C1 segment of cervical spinal cord (tissue), 14 donors: ENCODE data around the gene LRRD1.
"Not testable (repeated sequence)": the region's sequence is repeated elsewhere in the genome, so short reads cannot be mapped to it uniquely, and the experiment has no call there.

ENCODE experiments used
- DNase-seq, 14 donors: peaks; one replicate each; lab custom pipeline; 2025; lab: John Stamatoyannopoulos, UW

Gene LRRD1

DNA sequence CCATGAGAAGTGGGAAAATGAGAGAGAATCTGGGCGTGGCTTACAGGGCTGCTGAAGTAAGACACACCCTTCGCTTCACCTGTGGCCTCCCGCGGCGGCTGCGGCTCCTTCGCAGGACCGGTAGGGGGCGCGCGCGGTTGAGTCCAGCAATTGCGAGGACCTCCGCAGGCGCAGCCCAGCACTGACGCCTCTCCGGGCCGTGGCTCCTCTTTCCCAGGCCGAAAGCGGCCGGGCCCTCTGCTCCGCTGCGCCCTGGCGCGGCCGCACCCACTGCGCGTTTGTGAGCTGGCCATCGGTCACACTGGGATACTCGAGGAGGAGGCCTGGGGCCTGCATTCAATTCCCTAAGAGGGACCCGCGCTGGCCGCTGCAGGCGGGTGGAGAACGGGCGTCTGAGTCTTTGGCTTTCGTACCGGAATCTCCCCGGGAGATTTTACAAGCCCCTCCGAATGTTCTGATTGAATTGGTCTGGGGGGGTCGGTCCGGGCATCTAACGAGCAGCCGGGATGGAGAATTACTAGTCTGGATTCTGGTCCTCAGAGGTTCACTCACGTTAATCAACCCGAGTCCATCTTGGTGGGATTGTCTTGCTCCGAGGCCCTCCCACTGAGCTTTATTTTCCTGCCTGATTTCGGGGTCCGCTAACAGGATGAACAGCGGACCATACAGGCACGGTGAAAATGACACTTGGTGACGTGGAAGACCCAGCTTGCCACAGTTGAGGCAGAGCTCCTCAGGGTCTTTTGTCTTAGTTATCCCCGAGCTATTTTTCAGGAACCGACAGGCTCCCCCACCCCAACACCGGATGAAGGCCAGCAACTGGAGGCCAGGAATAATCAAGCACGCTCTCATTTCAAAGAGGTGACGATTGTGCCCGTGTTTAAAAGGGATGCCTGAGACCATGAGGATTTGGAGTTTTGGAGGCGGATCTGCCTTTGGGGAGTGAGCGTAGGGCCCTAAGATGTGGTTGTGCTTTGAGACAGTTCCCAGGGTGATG, at the start of gene LRRD1:
TSS of gene LRRD1 (minus strand) at position 215 of the 997 bp plus-strand sequence. CDS start 13,940 bp downstream, outside the sequence.
- DNase-seq: peak; percentile 17 to 86 (median 78)

DNA sequence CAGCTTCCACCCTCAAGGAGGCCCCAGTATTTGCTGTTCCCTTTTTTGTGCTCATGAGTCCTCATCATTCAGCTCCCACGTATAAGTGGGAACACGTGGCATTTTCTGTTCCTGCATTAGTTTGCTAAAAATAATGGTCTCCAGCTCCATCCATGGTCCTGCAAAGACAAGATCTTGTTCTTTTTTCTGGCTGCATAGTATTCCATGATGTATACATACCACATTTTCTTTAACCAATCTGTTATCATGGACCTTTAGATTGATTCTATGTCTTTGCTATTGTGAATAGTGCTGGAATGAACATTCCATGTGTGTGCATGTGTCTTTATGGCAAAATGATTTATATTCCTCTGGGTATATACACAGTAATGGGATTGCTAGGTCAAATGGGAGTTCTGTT, 49.8 kb upstream of the LRRD1 start:
- no peak for DNase-seq

DNA sequence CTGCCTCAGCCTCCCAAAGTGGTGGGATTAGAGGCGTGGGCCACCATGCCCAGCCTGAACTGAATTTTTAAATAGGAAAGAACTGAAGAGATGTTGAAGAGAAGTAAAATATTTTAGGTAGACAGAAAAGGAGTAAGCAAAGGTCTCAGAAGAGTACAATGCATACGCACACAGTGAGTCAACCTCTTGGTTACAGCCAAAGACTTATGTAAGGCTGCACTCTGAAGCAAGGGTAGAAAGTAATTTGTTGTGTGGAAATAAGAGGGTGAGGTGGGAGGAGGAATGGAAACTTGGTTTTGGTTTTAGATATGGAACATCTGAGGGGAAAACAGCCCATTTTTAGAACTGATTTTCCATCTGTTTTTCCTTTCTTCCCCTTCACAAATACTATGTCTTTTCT, 49.2 kb upstream of the LRRD1 start:
- DNase-seq: no peak

DNA sequence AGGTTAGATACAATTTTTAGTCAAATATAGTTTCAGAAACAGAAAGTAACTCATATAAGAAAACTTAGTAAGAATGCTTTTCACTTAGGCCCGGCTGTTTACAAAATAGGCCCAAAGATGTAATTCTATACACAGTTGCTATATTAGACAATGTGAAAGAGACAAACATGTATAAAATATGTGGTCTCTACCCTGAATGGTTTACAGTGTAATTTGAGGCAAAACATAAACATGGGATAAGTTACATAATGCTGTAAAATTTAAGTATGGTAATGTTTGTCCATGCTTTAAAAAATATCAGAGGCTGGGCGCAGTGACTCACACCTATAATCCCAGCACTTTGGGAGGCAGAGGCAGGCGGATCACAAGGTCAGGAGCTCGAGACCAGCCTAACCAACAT, 48.0 kb upstream of the LRRD1 start:
- no peak for DNase-seq

DNA sequence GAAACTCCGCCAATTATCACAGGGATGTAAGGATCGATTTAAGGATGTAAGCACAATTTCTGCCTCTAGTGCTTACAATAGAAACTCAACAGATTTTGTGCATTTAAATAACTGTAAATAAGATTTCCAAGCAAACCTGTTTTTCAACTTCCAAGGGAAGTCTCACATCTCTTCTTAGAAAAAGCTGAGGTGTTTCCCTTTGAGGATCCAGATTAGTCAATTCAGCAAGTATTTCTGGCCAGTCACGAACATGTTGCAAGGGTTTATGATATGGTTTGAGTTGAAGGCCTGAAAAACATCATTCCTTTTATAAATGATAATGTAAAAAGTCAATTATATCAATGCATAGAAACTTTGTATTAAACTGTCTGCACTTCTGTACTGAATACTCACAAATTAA, 42.8 kb upstream of the LRRD1 start:
- no peak for DNase-seq

DNA sequence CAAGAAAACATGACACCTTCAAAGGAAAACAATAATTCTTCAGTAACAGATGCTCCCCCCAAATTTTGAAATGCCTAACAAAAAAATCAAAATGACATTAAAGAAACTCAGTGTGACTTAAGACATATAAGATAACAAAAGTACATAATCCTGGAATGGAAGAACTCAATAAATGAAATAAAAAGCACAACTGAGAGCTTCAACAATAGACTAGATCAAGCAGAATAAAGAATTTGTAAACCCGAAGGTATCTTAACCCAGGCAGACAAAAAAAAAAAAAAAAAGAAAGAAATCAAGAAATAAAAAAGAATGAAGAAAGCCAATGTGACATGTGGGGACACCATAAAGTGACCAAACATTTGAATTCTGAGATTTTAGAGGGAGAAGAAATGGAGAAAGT, 27.7 kb upstream of the LRRD1 start:
- no peak for DNase-seq

DNA sequence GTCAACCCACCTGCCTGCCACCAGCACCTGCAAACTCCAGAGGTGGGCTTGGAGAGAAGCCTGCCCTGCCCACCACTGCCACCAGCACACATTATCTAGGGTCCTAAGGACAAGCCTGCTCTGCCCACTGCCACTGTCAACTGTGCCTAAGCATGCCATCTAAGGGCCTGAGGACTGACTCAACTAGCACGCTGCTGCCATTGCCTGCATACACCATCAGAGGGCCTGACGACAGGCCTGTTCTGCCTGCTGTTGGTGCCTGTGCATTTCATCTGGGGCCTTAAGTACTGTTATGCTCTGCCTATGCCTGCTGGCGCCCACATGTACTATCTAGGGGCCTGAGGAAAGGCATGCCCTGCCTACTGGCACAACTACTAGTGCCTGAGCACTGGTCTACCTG, 27.0 kb upstream of the LRRD1 start:
- DNase-seq: no peak

DNA sequence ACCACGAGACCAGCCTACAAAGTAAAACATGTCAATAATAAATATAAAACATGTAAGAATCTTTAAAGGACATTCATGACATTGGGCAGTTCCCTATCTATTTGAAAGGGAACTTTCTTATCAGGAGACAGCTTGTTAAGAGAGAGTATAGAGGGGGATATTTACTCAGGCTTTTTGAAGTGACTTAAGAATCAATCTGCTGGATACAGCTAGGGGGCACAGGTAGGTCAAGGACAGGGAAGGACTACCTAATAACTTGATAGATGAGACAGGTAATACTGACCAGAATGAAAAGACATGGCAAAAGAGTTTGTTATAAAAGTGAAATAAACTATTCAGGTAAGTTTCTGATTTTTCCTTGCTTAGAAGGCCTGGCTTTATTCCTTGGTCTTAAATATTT, 21.8 kb upstream of the LRRD1 start:
- no peak for DNase-seq

DNA sequence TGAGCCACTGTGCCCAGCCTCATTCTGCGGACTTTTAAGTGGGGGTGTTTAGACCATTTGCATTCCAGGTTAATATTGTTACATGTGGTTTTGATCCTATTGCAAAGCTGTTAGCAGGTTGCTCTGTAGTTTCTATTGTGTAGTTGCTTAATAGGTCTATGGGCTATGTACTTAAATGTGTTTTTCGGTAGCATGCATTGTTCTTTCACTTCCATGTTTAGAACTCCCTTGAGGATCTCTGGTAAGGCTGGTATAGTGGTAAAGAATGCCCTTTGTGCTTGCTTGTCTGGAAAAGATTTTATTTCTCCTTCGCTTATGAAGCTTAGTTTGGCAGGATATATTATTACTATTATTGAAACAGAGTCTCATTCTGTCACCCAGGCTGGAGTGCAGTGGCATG, 13.4 kb upstream of the LRRD1 start:
- DNase-seq: no peak

DNA sequence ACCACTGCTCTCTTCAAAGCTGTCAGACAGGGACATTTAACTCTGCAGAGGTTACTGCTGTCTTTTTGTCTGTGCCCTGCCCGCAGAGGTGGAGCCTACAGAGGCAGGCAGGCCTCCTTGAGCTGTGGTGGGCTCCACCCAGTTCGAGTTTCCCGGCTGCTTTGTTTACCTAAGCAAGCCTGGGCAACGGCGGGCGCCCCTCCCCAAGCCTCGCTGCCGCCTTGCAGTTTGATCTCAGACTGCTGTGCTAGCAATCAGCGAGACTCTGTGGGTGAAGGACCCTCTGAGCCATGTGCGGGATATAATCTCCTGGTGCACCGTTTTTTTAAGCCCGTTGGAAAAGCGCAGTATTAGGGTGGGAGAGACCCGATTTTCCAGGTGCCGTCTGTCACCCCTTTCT, 10.3 kb upstream of the LRRD1 start:
- not testable (repeated sequence) for DNase-seq

DNA sequence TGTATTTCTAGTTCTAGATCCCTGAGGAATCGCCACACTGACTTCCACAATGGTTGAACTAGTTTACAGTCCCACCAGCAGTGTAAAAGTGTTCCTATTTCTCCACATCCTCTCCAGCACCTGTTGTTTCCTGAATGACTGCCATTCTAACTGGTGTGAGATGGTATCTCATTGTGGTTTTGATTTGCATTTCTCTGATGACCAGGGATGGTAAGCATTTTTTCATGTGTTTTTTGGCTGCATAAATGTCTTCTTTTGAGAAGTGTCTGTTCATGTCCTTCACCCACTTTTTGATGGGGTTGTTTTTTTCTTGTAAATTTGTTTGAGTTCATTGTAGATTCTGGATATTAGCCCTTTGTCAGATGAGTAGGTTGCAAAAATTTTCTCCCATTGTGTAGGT, 5.4 kb upstream of the LRRD1 start:
- not testable (repeated sequence) for DNase-seq

DNA sequence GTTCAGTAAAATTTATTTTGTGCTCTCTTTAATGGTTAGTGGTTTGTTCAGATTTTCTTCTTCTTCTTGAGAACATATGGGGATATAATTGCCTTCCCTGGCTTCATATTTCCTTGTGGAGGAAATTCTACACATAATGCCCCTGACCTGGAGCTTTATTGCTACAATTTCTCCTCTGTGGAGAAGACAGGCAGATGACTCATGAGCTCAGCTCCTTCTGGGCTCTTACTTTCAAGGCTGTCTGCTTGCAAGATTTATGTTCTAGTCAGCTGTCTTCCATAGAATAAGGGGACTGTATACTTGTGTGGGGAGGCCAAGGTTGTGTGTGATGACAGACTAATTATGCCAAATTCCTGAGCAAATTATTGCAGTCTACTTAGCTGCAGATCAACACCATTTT, 1.6 kb downstream of the LRRD1 start:
- no peak for DNase-seq

DNA sequence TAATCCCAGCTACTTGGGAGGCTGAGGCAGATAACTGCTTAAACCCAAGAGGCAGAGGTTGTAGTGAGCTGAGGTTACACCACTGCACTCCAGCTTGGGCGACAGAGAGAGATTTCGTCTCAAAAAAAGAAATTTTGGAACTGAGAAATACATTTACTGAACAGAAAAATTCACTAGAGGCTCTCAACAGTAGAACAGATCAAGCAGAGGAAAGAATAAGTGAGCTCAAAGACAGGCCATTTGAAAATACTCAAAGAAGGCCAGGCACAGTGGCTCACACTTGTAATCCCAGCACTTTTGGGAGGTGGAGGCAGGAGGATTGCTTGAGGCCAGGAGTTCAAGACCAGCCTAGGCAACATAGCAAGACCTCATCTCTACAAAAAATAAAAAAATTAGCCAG, 9.4 kb downstream of the LRRD1 start:
- not testable (repeated sequence) for DNase-seq

DNA sequence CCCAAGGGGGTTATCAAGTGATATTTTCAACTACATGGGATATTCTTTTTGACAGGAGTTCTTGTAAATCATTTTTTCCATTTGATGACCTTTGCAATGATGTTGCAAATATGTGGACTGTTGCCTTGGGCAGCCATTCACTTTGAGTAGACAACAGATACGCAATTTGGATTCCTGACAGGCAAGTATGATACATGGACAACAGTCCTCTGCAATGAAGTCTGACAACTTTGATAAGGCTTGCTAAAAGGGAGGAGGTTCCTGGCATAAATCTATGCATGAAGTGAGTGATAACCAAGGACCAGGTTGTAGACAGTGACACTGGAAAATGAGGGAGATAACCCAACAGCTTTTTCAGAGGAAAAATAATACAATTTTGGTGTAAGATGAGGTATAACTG, 17.7 kb downstream of the LRRD1 start:
- no peak for DNase-seq

DNA sequence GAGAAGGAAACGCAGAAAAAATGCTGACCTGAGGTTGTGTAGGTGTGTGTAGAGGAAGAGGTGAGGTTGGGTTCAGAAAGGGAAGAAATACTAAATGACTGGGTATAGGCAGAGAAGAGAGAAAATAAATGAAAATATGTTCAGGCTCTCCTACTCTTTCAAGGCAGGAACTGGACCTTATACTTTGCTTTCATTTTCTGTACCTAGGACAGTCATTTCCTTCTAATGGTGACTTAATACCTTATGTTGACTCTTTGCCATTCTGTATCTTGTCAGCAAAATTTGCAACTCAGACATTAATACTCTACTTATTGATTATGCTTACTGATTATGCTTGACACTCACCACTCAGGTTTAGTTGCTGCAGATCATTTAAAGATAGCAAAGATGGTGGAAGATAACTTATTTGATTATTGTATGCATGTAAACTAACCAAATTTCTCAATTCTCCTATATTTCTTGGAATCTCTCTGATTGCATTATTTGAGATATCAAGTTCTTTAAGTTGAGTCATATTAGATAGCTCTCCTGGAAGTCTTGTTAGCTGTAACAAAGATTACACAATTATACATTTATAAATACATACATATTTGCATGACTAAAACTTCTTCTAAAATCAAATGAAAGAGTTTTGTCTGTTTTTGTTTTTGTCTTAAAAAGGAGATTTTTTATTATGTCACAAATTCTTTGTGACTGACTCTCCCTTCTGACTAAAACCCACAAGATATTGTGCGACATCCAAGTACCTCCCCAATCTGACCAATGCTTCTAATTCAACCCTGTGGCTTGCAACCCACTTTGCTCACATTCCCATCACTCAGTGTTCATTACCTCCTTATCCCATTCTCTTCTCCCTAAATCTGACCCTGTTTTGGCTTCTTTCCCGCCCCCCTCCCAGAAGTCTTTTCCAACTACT, 20.0 kb downstream of the LRRD1 start:
- no peak for DNase-seq

DNA sequence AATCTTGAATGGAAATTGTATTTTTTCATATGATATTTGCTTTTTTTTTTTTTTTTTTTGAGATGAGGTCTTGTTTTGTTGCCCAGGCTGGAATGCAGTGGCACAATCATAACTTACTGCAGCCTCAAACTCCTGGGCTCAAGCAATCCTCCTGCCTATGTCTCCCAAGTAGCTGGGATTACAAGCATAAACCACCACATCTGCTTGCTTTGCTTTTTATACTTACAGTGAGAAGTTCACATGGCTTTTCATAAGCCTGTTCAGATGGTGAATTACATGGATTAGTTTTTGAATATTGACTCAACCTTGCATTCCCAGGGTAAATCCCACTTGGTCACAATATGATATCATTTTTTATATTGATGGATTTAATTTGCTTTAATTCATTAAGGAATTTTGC, 22.0 kb downstream of the LRRD1 start:
- DNase-seq: no peak

DNA sequence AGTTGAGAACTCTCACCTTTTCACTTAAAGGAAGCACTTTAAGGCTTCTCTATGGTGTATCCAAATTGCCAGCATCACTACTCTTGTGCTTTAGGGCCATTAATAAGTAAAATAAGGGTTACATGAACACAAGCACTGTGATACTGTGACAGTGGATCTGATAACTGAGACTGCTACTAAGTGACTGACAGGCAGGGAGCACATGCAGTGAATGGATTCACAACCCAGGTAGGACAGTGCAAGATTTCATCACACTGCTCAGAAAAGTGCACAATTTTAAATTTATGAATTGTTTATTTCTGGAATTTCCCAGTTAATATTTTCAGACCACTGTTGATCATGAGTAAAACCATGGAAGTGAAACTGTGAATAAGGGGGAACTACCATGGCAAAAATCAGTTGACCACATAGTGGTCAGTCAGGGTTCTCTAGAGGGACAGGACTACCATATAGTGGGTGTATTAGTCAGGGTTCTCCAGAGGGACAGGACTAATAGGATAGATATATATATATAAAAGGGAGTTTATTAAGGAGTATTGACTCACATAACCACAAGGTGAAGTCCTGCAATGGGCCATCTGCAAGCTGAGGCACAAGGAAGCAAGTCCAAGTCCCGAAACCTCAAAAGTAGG, 23.7 kb downstream of the LRRD1 start:
- DNase-seq: no peak

DNA sequence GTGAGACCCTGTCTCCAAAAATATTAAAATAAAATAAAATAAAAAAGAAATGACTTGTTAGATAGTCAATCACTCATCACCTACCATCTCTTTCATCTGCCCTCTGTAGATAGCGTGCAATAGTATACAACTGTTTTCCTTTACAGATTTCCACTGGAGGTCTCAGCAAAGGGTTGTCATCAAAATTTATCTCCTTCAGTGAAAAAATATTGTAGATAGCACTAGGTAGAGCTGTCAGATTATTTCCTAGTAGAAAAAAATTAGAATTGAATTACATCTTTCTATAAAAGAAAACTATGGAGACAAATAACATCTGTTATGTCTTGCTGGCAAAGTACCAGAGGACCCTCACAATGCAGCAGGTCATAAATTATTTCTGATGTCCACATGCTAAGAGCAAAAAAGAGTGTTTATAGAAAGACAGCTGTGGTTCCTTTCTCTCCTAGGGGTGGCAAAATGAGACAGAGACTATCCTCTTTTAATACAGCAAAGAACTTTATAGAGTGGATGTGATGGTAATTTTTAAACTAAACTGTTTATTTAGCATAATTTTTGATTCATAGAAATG, 28.4 kb downstream of the LRRD1 start:
- no peak for DNase-seq

DNA sequence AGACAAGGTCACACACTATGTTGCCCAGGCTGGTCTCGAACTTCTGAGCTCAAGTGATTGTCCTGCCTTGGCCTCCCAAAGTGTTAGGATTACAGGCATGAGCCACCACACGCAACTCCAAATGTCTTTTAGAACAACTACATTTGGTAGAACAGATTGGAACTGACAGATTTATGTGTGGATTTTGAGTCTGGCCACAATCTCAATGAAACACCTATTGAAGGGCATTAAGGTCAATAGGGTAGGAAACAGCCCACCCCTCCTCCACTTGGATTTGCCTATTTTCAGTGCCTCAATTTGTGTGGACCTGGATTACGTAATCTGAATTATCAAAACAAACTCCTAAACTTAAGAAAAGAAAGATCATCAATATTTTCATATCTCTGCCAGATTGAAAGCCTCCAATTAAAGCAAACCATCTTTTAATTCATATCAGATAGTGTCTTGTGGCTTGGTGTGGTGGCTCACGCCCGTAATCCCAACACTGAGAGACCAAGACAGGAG, 29.2 kb downstream of the LRRD1 start:
- DNase-seq: no peak

DNA sequence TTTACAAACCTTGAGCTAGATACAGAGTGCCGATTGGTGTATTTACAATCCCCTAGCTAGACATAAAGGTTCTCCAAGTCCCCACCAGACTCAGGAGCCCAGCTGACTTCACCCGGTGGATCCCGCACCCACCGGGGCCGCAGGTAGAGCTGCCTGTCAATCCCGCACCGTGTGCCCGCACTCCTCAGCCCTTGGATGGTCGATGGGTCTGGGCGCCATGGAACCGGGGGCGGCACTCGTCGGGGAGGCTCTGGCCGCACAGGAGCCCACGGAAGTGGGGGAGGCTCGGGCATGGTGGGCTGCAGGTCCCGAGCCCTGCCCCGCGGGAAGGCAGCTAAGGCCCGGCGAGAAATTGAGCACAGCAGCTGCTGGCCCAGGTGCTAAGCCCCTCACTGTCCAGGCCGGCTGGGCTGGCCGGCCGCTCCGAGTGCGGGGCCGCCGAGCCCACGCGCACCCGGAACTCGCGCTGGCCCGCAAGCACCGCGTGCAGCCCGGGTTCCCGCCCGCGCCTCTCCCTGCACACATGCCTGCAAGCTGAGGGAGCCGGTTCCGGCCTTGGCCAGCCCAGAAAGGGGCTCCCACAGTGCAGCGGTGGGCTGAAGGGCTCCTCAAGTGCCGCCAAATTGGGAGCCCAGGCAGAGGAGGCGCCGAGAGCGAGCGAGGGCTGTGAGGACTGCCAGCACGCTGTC, 35.6 kb downstream of the LRRD1 start:
- not testable (repeated sequence) for DNase-seq

DNA sequence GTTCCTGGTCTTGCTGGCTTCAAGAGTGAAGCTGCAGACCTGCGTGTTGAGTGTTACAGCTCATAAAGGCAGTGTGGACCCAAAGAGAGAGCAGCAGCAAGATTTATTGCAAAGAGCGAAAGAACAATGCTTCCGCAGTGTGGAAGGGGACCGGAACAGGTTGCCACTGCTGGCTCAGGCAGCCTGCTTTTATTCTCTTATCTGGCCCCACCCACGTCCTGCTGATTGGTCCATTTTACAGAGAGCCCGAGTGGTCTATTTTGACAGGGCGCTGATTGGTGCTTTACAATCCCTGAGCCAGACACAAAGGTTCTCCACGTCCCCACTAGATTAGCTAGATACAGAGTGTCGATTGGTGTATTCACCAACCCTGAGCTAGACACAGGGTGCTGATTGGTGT, 36.2 kb downstream of the LRRD1 start:
- DNase-seq: not testable (repeated sequence)
